Loucy (cell line): ENCODE measurements around the gene OXCT2.
"Not testable (repeated sequence)": the region's sequence is repeated elsewhere in the genome, so short reads cannot be mapped to it uniquely, and the experiment has no call there.

Experiments used
- CTCF ChIP-seq: fragments of 200-600 bp; sonication (generic); conservative IDR thresholded peaks from 2 replicates; pipeline ENCODE4 v1.5.1; 2014; ENCODE audit warnings: mild to moderate bottlenecking, antibody characterized with exemption, low read length
- EZH2phosphoT487 ChIP-seq: fragments of 200-600 bp; IDR thresholded peaks from 2 replicates; pipeline ENCODE4 v1.6.1; 2018; ENCODE audit warnings: antibody characterized with exemption, mild to moderate bottlenecking, moderate library complexity, borderline replicate concordance

GRCh38 chr1:39787964-39788363, 16.8 kb upstream of the OXCT2 start:
- TF ChIP-seq CTCF, EZH2phosphoT487: not testable (repeated sequence)
